GM23248 (cell line): ENCODE results near the gene CD274.

Experiments
- EZH2 ChIP-seq: fragments of 200-600 bp; sonication (generic); IDR thresholded peaks from 2 replicates; pipeline ENCODE4 v1.6.1; 2018; ENCODE audit warnings: antibody characterized with exemption, mild to moderate bottlenecking; ENCODE audit not compliant: insufficient read depth, poor library complexity, severe bottlenecking
- EZH2phosphoT487 ChIP-seq: fragments of 200-600 bp; sonication (generic); IDR thresholded peaks from 2 replicates; pipeline ENCODE4 v1.6.1; 2018; ENCODE audit warnings: antibody characterized with exemption, moderate library complexity, mild to moderate bottlenecking, low read depth; ENCODE audit not compliant: insufficient read depth

DNA sequence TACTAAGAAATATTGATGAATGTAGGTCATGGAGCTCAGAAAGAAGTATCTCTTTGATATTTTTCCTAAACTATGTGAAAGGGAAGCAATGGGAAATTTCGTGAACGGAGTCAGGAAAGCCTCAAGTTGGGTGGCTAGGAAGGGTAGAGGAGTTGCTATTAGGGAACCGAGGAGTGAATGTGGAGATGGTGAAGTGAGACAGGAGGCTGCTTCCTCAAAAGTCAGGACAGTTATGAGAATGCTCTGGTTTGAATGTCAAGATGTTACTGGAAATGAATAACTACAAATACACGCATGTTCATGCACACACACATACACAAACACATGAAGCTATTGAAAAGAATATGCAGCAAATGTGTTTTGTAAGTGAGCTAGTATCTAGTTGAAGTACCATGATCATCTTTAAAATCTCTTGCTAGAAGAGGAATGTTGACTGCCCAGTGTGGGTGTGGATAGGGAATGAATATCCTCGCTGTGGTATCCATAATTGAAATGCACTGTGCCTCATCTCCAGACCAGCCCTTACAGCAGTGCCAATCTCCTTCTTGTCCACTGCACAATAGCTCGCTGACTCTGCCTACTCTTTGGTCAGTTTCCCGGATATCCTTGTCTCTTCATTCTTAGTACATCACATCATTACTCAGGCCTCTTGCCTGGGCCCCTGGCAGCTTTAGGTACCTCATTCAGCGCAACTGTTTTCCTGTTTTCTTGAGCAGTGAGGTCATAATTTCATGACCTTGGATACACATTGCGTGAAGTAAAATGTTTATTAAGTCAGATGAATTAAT is 38.1 kb downstream of the CD274 start:
- TF ChIP-seq EZH2phosphoT487: no peak
- TF ChIP-seq EZH2: no peak
